Activated gamma-delta T cell (primary cell): ENCODE data around the gene SCARF2.
"Not testable (repeated sequence)": the region's sequence is repeated elsewhere in the genome, so short reads cannot be mapped to it uniquely, and the experiment has no call there.

ENCODE experiments used
- DNase-seq: peaks from one replicate; lab custom pipeline; 2025; lab: John Stamatoyannopoulos, UW

The SCARF2 gene

GRCh38 chr22:20395181-20395906 lies 42.3 kb downstream of the SCARF2 start:
- no peak for DNase-seq

GRCh38 chr22:20393705-20394476 lies 43.7 kb downstream of the SCARF2 start, which contains the start of gene ZNF74:
ZNF74 (plus strand) TSS chr22:20394151; CDS start chr22:20394629, 478 bp downstream.
- peak; percentile 71 for DNase-seq

GRCh38 chr22:20392983-20393704 lies 44.5 kb downstream of the SCARF2 start:
- no peak for DNase-seq

- DNase-seq: not testable (repeated sequence)
These were observed 45.2 kb downstream of the SCARF2 start for GRCh38 chr22:20392365-20392881.

- DNase-seq: no peak
These were observed 46.4 kb downstream of the SCARF2 start for GRCh38 chr22:20391222-20391621.

- no peak for DNase-seq
These were observed 47.2 kb downstream of the SCARF2 start for GRCh38 chr22:20390394-20390907.

- no peak for DNase-seq
These were observed 48.3 kb downstream of the SCARF2 start for GRCh38 chr22:20389288-20389687.

GRCh38 chr22:20388200-20388599 lies 49.4 kb downstream of the SCARF2 start:
- DNase-seq: no peak

- no peak for DNase-seq
These were observed 50.7 kb downstream of the SCARF2 start for GRCh38 chr22:20386972-20387371.

GRCh38 chr22:20386336-20386735 lies 51.3 kb downstream of the SCARF2 start:
- DNase-seq: no peak

- no peak for DNase-seq
These were observed 52.8 kb downstream of the SCARF2 start for GRCh38 chr22:20384865-20385264.

GRCh38 chr22:20384171-20384570 lies 53.5 kb downstream of the SCARF2 start:
- DNase-seq: no peak

GRCh38 chr22:20383538-20383937 lies 54.1 kb downstream of the SCARF2 start:
- DNase-seq: no peak

- DNase-seq: no peak
These were observed 57.1 kb downstream of the SCARF2 start for GRCh38 chr22:20380486-20380885.

GRCh38 chr22:20378684-20379083 lies 58.9 kb downstream of the SCARF2 start:
- not testable (repeated sequence) for DNase-seq

GRCh38 chr22:20378110-20378509 lies 59.5 kb downstream of the SCARF2 start:
- no peak for DNase-seq

- not testable (repeated sequence) for DNase-seq
These were observed 60.6 kb downstream of the SCARF2 start for GRCh38 chr22:20376983-20377382.

GRCh38 chr22:20376281-20376680 lies 61.3 kb downstream of the SCARF2 start:
- DNase-seq: not testable (repeated sequence)
